HepG2 (cell line): ENCODE results near the gene PCSK6. TPM values are rescaled to one million over a fixed set of nuclear protein-coding genes. Genes with fewer than 3 reads are reported as not detected.

Source experiments
- AFF4 ChIP-seq: sonication (generic); formaldehyde crosslinking; IDR thresholded peaks from 2 replicates; pipeline ENCODE4 v1.4.0; 2020; ENCODE audit warnings: missing genetic modification reagents
- ATF7 ChIP-seq, 2 experiments: fragments of 450-650 bp in 1 of 2; sonication (generic) in 1 of 2; formaldehyde crosslinking in 1 of 2; IDR thresholded peaks; 2 replicates each; pipeline versions ENCODE4 v1.4.0 to v1.6.1; 2016 to 2020; ENCODE audit warnings: antibody characterized with exemption in 1 of 2, mild to moderate bottlenecking in 1 of 2, missing genetic modification reagents in 1 of 2
- ETS1 ChIP-seq: sonication (generic); formaldehyde crosslinking; IDR thresholded peaks from 2 replicates; pipeline ENCODE4 v1.4.0; 2020; ENCODE audit warnings: missing genetic modification reagents
- GATAD2A ChIP-seq: IDR thresholded peaks from 2 replicates; pipeline ENCODE4 v1.6.1; 2016
- KLF12 ChIP-seq: sonication (generic); formaldehyde crosslinking; IDR thresholded peaks from 2 replicates; pipeline ENCODE4 v1.4.0; 2020; ENCODE audit warnings: missing genetic modification reagents, borderline replicate concordance
- NFYB ChIP-seq: sonication (generic); formaldehyde crosslinking; IDR thresholded peaks from 2 replicates; pipeline ENCODE4 v1.4.0; 2020; ENCODE audit warnings: missing genetic modification reagents
- ZBTB2 ChIP-seq: sonication (generic); formaldehyde crosslinking; IDR thresholded peaks from 2 replicates; pipeline ENCODE4 v1.8.0; 2022; ENCODE audit warnings: low read depth, missing genetic modification reagents
- ZFP36 ChIP-seq: fragments of 150-350 bp; IDR thresholded peaks from 2 replicates; pipeline ENCODE4 v1.6.1; 2018; ENCODE audit warnings: borderline replicate concordance, low read length, low read depth; ENCODE audit not compliant: partially characterized antibody
- ZFP82 ChIP-seq: sonication (generic); formaldehyde crosslinking; IDR thresholded peaks from 2 replicates; pipeline ENCODE4 v1.5.1; 2020; ENCODE audit warnings: mild to moderate bottlenecking, missing genetic modification reagents, borderline replicate concordance
- ZNF232 ChIP-seq: sonication (generic); formaldehyde crosslinking; IDR thresholded peaks from 2 replicates; pipeline ENCODE4 v1.4.0; 2020; ENCODE audit warnings: missing genetic modification reagents, borderline replicate concordance
- ZNF740 ChIP-seq: sonication (generic); formaldehyde crosslinking; IDR thresholded peaks from 2 replicates; pipeline ENCODE4 v1.4.0; 2020; ENCODE audit warnings: missing genetic modification reagents
- polyA plus RNA-seq, 8 experiments: library from polyadenylated mRNA; depleted of rRNA in 3 of 8; stranded (reverse) in 7 of 8; unstranded in 1 of 8; fragments of >200 nt; fragmentation: Illumina TruSeq in 4 of 8; extraction: Trizol in 4 of 8; gene quantifications; 2 replicates each; pipeline versions ENCODE4 v1.2.1 to v1.2.3, GENCODE V29; 2011 to 2016; ENCODE audit warnings: low read depth in 4 of 8, missing spikeins in 1 of 8, mixed read lengths in 1 of 8; ENCODE audit not compliant: insufficient read depth in 1 of 8
- total RNA-seq, 5 experiments: library from RNA; depleted of rRNA; stranded (reverse); fragments of >200 nt; fragmentation: Illumina TruSeq; extraction: Trizol; gene quantifications; 2 replicates each; pipeline ENCODE4 v1.2.3, GENCODE V29; 2016; ENCODE audit warnings: low read depth in 1 of 5
- TF ChIP-seq, protein P1 (sequence below), 2 experiments: fragments of 450-650 bp in 1 of 2; sonication (generic) in 1 of 2; formaldehyde crosslinking in 1 of 2; IDR thresholded peaks; 2 replicates each; pipeline versions ENCODE4 v1.6.1 to v1.8.0; 2016 to 2022; ENCODE audit warnings: antibody characterized with exemption in 1 of 2, mild to moderate bottlenecking in 1 of 2, missing genetic modification reagents in 1 of 2

The PCSK6 gene
- total and polyA plus RNA-seq, 2 of the 13 experiments (the other 11 are each of a cell fraction or from before 2014, with no cell fraction given): 56.5 to 155 TPM

- TF ChIP-seq ETS1 (CRISPR knock-in tag): no peak
- TF ChIP-seq KLF12 (CRISPR knock-in tag): no peak
- TF ChIP-seq, protein P1, sequence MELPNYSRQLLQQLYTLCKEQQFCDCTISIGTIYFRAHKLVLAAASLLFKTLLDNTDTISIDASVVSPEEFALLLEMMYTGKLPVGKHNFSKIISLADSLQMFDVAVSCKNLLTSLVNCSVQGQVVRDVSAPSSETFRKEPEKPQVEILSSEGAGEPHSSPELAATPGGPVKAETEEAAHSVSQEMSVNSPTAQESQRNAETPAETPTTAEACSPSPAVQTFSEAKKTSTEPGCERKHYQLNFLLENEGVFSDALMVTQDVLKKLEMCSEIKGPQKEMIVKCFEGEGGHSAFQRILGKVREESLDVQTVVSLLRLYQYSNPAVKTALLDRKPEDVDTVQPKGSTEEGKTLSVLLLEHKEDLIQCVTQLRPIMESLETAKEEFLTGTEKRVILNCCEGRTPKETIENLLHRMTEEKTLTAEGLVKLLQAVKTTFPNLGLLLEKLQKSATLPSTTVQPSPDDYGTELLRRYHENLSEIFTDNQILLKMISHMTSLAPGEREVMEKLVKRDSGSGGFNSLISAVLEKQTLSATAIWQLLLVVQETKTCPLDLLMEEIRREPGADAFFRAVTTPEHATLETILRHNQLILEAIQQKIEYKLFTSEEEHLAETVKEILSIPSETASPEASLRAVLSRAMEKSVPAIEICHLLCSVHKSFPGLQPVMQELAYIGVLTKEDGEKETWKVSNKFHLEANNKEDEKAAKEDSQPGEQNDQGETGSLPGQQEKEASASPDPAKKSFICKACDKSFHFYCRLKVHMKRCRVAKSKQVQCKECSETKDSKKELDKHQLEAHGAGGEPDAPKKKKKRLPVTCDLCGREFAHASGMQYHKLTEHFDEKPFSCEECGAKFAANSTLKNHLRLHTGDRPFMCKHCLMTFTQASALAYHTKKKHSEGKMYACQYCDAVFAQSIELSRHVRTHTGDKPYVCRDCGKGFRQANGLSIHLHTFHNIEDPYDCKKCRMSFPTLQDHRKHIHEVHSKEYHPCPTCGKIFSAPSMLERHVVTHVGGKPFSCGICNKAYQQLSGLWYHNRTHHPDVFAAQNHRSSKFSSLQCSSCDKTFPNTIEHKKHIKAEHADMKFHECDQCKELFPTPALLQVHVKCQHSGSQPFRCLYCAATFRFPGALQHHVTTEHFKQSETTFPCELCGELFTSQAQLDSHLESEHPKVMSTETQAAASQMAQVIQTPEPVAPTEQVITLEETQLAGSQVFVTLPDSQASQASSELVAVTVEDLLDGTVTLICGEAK (IDR thresholded peaks at IDR 0.05): no peak
- TF ChIP-seq, protein P1 (CRISPR knock-in tag; IDR thresholded peaks at IDR 0.05): no peak
- peak; percentile 64 for TF ChIP-seq GATAD2A (CRISPR knock-in tag)
- no peak for TF ChIP-seq NFYB
- no peak for TF ChIP-seq AFF4 (CRISPR knock-in tag)
- no peak for TF ChIP-seq ZFP82 (CRISPR knock-in tag)
- no peak for TF ChIP-seq ZNF740 (CRISPR knock-in tag)
- no peak for TF ChIP-seq ZNF232 (CRISPR knock-in tag)
- no peak for TF ChIP-seq ATF7 (IDR thresholded peaks at IDR 0.05)
- 0 out of 2 replicates have a peak, but pooled peaks have one; percentile 26 for TF ChIP-seq ATF7 (CRISPR knock-in tag; IDR thresholded peaks at IDR 0.05)
- no peak for TF ChIP-seq ZBTB2 (CRISPR knock-in tag)
- TF ChIP-seq ZFP36: no peak
Observed at GRCh38 chr15:101324524-101325177, 164.9 kb downstream of the PCSK6 start (continued).
